Measurements from ENCODE around the gene KLF2. TPM values are rescaled to one million over a fixed set of nuclear protein-coding genes. Genes with fewer than 3 reads are reported as not detected.
"Not testable (repeated sequence)": the region's sequence is repeated elsewhere in the genome, so short reads cannot be mapped to it uniquely, and the experiment has no call there.

KLF2 gene
- total RNA-seq, 1 donor from 2014 or later, result 216 TPM

DNA sequence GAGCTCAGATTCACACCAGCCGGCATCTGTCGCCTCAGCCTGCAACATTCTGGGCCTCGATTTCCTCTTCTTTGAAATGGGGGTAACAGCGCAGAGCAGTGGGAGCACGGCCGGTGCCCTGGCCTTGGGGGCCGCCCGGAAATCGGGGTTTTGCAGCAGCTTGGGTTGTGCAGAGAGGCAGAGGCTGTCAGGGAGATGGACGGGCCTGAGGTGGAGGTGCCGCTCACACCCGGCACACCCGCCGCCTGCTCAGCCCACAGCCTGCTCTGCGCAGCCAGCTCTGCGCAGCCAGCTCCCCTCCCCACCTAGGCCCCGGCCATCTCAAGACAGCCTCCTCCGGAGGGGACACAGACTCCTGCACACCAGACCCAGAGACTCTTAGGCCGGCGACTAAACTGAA is 10.6 kb downstream of the KLF2 start:
- intact Hi-C loops (cut with micrococcal nuclease), result no loop called here

DNA sequence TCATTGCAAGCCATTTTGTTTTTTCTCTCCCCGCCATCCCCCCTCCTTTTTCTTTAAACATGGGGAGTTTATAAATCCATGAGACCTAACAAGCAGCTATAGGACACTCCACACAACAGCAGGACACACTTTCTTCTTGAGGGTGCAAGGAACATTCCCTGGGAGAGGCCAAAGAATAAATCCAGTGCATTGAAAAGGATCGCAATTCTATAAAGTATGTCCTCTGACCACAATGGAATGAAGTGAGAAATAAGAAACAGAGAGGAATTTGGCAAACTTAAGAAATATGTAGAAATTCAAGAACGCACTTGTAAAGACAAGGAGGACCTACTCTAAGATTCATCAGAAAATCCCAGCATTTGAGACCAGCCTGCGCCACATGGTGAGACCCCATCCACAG is 11.9 kb downstream of the KLF2 start:
- intact Hi-C loops (cut with micrococcal nuclease), result no loop called here

DNA sequence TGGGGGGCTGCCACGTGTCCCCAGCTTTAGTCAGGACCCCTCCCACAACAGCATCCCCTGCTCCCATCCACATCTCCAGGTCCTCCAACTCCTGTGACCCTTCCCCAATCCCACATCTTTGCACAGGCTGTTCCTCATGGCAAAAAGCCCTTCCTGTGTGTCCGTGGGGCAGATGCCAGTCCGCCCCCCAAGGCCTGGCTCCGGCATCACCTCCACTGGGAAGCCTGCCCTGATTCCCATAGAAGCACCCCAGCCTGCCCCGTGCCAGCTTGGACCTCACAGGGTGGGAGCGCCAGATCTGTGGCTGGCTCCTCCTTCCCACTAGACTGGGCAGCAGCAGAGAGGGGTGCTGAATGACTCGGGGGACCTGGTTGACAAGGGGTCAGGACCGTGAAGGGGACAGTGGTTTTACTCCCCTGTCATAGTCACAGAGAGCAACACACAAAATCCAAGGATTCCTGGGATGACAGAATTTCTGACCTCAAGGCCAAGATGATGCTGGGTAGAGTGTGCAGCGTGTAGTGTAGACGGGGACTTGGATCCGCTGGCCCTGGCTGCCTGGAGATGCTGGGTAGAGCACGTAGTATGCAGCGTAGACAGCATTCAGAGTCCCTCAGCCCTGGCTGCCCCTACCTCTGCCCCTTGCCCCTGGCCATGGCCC is 13.3 kb downstream of the KLF2 start:
- intact Hi-C loops (cut with micrococcal nuclease), result no loop called here

DNA sequence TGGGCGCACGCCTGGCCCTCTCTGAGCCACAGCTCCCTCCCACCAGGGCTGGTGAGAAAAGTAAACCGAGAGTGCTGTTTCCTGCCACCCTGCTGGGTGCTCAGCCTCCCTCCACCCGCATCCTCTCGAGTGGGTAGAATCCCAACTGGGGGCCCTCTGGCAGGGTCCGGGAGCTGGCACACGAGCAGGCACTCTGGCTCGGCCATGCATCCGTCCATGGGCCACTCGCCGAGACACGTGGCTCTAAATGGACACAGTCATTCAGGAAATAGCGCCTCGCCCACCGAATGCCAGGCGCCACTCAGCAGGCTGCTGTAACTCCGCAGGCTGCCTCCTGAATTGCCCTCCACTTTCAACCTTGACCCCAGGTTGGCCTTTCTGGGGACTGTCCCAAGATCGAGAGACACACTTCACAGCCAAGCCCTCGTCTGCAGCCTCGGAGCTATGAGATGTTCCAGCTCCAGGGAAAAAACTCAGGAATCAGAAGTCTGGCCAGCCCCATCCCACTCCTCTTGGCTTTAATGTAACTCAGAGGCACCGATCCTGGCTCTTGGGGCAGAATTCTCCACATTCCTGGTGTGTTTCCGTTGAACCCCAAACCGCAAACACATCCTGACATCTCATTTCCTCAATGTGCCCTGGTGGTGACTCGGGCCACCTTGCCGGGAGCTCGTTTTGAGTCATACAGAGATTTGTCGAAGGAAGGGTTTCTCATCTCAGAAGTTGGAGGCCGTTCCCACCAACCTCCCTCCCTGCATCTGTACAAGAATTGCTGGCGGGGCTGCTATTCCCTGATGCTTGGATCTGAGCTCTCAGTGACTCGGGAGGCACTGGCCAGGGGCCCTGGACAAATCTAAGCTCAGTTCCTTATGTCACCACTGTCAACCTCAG is 14.1 kb downstream of the KLF2 start:
- intact Hi-C loops (cut with micrococcal nuclease), result loop anchor here (1.0 kb wide), 1 partner anchor 29 kb away; no protein-coding TSS in a partner anchor

DNA sequence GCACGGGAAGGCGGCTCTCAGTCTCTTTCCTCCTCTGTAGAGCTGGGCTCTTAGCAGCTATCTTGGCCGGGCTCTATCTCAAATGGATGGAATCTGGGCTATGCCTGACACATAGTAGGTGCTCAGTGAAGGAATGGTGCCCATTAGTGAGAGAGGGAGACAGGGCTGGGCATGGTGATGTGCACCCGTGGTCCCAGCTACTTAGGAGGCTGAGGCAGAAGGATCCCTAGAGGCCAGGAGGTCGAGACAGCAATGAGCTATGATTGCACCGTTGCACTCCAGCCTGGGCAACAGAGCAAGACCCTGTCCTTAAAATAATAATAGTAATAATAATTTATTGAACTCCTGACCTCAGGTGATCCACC is 14.7 kb downstream of the KLF2 start:
- intact Hi-C loops (cut with micrococcal nuclease), result loop anchor here (1.0 kb wide), 1 partner anchor 28 kb away; no protein-coding TSS in a partner anchor

DNA sequence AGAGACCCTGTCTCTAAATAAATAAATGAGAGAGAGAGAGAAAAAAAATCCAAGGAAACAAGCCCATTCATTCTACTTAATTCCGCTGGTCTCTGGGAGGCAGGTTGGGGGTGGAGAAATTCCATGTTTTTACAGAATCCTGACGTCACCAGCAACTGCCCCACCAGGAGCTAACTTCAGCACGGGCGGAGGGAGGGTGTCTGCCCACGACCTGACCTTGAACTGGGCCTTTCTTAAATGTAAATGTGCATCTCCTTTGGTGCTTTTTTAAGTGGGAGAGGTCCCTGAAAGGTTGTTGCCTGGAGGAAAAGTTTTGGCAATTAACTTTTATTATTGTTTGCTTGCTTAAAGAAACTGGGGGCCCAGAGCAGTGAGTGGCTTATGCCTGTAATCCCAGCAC is 15.5 kb downstream of the KLF2 start:
- intact Hi-C loops (cut with micrococcal nuclease), result no loop called here

DNA sequence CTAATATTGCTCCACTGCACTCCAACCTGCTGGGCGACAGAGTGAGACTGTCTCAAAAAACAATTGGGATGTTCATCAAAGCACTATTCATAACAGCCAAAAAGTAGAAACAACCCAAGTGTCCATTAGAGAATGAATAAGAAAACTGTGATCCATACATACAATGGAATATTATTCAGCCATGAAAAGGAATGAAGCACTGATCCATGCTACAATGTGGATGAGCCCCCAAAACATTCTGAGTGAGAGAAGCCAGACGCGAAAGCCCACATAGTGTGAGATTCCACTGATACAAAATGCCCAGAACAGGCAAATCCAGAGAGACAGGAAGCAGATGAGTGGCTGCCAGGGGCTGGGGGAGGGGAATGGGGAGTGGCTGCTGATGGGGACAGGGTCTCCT is 16.0 kb downstream of the KLF2 start:
- intact Hi-C loops (cut with micrococcal nuclease), result no loop called here

DNA sequence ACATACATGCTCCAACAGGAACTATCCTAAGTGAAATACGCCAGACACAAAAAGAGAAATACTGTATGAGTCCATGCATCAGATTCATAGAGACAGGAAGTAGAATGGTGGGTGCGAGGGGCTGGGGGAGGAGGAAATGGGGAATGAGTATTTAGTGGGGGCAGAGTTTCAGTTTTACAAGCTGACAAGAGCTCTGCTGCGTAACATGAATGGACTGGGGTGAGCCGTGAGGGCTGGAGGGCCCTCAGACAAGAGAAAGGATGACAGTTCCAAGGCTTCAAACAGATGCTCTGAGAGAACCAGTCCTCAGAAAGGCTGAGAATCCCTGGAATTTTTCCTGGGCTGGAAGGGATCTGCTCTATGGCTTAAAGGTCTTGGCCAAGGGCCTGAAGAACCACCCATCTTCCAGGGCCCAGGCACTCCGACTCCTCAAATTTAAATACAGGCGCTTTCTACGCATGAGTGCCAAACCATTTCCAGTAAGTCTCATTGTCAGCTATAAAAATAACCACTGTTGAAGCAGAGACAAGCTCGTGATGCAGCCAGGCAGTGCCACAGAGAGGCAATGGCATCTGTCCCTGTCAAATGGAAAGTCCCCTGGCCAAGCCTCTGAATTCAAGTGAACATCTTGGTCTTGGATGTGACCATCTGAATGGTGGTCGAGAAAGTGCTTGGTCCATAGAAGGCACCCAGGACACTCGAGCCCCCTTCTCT is 17.5 kb downstream of the KLF2 start:
- intact Hi-C loops (cut with micrococcal nuclease), result no loop called here

DNA sequence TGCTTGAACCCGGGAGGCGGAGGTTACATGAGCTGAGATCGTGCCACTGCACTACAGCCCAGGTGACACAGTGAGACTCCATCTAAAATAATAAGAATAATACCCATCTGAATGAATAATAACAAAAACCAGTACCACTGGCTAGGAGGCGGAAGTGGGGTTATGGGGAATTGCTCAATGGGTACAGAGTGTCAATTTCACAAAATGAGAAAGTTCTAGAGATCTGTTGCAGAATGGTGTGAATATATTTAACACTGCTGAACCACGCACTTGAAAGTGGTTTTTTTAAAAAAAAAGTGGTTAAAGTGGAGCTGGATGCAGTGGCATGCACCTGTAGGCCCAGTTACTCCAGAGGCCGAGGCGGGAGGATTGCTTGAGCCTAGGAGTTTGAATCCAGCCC is 18.5 kb downstream of the KLF2 start:
- intact Hi-C loops (cut with micrococcal nuclease), result no loop called here

DNA sequence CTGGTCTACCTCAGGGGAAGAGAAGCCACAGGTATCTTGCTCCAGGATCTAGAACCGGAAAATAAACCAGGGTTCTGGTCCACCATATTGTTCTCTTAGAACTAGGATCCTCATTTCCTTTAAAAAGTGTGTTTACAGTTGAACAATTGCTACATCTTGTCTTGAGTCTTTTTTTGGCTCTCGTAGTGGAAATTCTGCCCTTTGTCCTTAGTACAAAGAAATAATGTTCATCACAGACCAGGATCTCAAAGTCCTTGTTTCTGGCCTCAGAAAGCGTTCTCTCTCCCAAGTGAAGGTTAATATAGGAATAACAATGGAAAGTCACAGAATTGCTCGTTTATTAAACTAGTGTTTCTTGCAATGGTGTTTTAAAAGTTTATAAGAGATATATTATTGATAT is 20.8 kb downstream of the KLF2 start:
- intact Hi-C loops (cut with micrococcal nuclease), result no loop called here

DNA sequence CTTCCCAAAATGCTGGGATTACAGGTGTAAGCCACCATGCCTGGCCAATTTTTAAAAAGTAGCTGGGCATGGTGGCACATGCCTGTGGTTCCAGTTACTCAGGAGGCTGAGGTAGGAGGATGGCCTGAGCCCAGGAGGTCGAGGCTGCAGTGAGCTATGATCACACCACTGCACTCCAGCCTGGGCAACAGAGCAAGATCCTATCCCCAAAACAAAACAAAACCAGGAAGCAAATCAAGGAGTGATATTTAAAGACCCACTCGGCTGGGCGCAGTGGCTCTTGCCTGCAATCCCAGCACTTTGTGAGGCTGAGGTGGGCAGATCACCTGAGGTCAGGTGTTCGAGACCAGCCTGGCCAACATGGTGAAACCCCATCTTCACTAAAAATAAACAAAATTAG is 22.5 kb downstream of the KLF2 start:
- intact Hi-C loops (cut with micrococcal nuclease), result not testable (repeated sequence)

DNA sequence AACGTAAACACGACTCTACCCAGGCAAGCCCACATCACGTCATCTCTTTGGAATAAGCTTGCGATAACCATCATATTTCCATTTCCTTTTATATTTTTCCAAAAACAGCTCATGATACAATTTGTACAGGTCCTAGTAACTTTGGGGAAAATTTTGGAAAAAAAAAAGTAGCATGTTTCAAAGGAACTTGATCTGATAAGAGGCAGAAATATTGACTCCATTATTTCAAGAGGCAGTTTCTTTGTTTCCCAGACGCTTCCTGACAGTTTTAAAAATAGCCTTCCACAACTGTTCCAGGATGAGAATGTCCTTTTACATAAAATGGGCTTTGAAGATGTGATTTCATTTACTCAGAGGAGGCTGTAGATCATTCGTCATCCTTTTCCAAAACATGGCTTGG is 23.1 kb downstream of the KLF2 start:
- intact Hi-C loops (cut with micrococcal nuclease), result no loop called here

DNA sequence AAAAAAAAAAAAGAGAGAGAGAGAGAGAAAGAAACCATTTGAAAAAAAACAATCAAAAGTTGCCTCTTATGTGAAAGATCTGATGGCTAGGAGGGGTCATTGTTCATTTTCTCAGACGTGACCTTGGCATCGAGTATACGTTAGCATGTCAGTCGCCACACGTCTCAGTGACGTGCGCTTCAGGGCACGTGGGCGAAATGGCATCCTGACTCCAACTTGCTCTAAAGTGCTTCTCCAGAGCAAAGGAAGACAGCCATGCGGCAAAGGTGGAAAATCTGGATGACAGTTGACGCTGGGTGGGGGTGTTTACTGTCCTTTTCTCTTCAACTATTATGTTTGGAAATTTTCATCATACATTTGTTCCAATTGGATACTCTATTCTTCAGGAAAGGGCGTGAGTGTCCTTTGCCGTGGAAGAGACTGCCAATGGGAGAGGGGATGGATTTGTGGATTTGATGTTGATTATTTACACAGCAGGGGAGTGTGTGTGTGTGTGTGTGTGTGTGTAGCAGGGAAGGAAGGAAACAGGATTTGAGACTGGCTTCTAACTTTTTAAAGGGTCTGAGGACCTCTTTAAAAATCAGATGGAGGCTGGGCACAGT is 25.0 kb downstream of the KLF2 start:
- intact Hi-C loops (cut with micrococcal nuclease), result no loop called here

DNA sequence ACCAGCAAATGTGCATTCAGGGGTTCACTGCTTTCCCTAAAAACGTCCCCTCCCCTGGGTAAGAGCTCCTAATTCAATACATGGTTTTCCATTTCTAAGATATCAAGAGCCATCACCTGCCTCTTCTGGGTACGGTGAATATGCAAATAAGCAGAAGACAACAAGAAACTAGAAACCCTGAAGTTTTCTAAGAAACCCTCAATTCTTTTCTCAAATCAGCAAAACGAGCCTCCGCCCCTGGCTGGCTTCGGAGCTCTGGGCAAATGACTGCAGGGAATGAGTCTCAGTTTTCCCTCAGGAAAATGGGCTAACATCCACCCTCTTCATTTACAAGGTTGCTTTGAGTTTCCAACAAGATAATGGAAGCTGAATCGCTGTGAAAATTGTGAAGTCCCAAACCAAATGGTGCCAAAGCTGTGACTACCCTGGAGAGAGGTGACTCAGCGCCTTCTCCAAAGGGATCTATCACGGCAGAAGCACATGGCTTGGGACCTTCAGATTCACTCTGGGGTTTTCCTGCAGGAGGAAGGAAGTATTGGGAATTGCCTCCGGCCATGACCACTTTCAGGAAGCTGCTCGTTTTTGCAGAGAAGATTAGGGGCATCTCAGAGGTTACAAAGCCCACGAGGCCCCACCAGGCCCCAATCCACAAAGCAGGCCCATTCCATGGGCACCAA is 26.6 kb downstream of the KLF2 start:
- intact Hi-C loops (cut with micrococcal nuclease), result no loop called here

DNA sequence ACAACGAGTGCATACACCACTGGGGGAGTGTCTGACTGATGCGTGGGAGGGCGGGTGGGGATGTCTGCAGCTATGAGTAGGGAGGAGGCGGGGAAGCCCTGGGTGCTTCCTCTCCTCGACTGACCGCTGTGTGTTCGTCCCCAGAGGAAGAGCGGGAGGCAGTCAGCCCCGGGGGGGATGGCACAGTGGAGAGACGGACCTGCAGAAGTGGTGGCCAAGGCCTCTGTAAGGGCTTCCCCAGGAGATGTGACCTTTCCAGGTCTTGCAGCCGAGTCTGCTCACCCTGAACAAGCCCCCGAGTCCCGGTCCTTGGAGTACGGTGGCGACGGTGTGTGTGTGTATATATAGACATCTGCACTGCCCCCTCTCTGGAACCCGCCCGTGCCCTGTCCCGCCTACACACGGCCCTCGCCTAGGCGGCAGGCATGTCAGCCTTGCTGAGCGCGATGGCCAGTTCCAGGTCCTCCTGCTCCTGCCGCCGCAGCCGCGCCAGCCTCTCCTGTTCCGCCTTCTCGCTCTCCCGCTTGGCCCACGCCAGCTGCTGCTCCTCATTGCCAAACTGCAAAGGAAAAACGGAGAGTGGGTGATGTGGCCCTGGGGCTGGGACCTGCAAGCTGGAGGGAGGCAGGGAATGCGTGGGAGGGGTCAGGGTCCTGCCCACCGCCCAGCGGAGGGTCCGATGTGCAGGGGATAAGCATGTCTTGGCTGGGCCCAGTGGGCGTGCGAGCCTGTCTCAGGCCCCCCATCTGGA is 30.8 kb downstream of the KLF2 start:
- intact Hi-C loops (cut with micrococcal nuclease), result no loop called here

DNA sequence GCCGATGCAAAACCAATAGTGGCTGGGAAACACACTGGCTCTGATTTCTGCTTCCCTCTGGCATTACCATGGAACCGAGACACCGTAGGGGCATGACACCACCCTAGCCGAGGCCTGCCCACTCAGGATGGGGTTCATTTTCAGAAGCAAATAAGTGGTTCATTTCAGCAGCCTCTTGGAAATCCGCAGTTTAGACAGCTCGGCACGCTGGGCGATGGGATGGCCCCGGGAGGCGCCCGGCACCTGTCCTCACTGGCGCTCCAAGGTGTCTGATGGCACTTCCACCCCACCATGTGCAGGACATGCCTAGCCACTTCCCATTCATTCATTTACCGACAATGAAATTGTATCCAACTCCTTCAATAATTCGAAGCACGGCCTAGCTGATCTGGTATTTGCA is 33.8 kb downstream of the KLF2 start:
- intact Hi-C loops (cut with micrococcal nuclease), result no loop called here

DNA sequence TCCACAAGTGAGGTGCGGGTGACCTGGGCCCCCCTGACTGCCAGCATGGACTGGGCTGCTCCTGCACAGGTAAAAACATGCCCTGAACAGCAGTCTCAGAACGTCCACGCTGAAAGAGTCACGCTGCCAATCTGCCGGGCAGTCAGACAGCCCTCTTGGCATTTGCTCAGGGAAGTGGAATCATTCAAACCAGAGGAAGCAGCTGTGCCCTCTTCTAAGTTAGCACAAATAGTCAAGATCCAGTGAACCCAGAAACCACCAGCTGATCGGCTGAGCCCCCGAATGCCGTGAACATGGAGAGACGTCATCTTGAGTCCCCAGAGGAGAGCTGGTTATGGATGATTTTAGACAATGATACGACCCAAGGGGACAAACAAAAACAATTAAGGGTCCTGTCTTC is 34.4 kb downstream of the KLF2 start:
- intact Hi-C loops (cut with micrococcal nuclease), result no loop called here

DNA sequence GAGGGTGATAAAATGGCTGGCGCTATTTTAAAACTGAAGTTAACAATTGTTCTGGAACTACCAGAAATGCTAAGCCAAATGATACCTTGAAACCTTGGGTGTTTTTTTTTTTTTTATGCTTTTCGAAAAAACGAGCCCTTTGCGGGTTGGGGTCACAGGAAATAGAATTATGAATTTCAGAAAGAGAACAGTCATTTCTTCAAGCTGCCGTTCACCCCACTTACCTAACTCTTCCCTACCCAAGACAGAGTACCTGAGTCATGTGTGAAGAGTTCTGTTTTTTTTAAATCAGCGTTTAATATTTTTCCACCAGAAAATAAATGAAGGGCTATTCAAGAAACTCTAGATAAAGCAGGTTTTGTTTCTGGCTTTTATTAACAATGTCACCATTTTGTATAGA is 35.3 kb downstream of the KLF2 start:
- intact Hi-C loops (cut with micrococcal nuclease), result loop anchor here (10.0 kb wide), 1 partner anchor 225 kb away; no protein-coding TSS in a partner anchor

DNA sequence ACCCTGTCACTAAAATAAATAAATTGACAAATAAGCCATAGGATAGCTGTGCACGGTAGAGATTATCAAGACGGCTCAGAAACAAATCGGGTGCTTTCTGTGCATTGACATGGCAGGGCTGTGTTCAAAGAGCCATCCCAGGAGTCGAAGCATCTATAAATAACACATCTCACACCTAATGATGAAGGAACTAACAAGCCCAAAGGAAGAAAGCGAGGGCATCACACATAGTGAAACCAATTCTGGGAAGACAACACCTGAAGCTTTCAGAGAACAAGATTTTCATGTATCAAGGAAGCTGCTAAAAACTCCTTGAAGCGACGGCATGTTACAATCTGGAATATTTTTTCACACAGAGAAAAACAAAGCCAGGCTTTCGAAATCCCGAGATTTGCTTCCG is 36.1 kb downstream of the KLF2 start:
- intact Hi-C loops (cut with micrococcal nuclease), result loop anchor here (10.0 kb wide), 1 partner anchor 224 kb away; no protein-coding TSS in a partner anchor

DNA sequence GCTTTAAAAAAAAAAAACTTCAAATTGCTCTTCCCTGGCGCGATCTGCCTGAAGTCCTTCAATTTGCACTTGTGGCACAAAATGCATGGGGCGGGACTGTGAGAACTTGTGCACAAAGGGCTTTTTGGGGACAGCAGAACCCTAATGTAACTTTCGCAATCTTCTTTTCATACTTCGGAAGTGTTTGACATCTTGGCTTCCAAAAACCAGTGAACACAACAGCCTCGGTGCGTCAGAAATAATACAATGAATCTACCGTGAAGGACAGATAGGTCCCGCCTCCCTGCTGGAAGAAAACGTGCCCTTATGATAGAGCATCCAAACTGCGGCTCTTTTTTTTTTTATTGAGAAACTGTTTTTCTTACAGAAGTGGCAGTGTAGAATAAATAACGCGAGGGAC is 36.6 kb downstream of the KLF2 start:
- intact Hi-C loops (cut with micrococcal nuclease), result loop anchor here (10.0 kb wide), 1 partner anchor 224 kb away; no protein-coding TSS in a partner anchor
